ENCODE results near the gene PSMB9. TPM values are rescaled to one million over a fixed set of nuclear protein-coding genes. Genes with fewer than 3 reads are reported as not detected.

Gene PSMB9
- total RNA-seq, 2 experiments from 2014 or later: 210 to 282 TPM

DNA sequence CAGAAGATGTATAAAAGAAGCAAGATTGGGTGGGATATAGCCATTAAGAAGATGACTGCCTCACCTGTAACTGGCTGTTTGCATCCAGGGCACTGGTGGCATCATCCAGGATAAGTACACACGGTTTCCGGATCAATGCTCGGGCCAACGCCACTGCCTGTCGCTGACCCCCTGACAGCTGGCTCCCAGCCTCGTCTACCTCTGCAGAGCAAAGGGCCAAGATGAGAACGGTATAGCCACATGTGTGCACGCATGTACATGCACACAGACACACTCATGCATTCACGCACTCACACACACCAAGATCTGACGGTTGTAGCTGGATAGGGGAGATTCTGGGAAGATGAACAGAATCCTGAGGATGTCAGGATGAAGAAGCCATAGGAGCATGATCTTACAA, 7.0 kb upstream of the PSMB9 start:
- Mint-ChIP-seq H3K27me3 (no peaks in the 10 kb centered on the region), H3K27ac (peak overlapping the region; percentile 84), H3K36me3 (ENCODE audit: low read depth) (peaks cover 95% of the 10 kb centered on the region), H3K4me3 (peak overlapping the region; percentile 95), H3K4me1 (peaks cover 61% of the 10 kb centered on the region), H3K9me3 (ENCODE audit: low read depth) (no peaks in the 10 kb centered on the region)
- POLR2A ChIA-PET: interaction anchor here (1.2 to 3.6 kb wide), 2 partner anchors 9 to 124 kb away, joined by 5 to 69 read pairs; partner anchors contain the start of gene TAP2
- CTCF ChIA-PET: interaction anchor here (0.7 to 10.8 kb wide), 6 partner anchors 8 to 157 kb away, joined by 3 to 240 read pairs (median 4); partner anchors contain the start of genes PSMB9, TAP1 and TAP2
- DNase-seq (no peak), ATAC-seq (no peak)
- intact Hi-C loops (cut with DNase I, micrococcal nuclease): no loop called here

DNA sequence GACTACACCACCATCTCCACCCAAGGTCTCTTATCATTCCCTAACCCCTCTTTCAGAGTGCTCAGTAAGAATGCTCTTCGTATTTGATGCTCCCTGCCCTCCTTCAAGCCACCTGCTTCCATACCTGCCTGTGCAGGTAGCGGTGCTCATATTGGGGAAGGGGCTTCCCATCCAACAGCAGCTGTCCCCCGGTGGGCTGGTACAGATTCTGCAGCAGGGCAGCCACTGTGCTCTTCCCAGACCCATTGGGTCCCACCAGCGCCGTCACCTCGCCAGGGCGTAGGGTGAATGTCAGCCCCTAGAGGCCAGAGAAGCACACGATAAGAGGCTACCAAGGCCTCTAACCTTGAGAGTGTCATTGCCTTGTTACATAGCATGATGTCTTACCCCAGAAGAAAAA, 6.2 kb upstream of the PSMB9 start:
- ChIA-PET CTCF (interaction anchor here (0.7 to 10.8 kb wide), 4 partner anchors 9 to 21 kb away, joined by 3 to 240 read pairs (median 28); partner anchors contain the start of genes PSMB9, TAP1 and TAP2), POLR2A (no interaction called here)
- no peak for ATAC-seq
- Mint-ChIP-seq H3K4me3 (peak overlapping the region; percentile 95), H3K36me3 (ENCODE audit: low read depth) (peaks cover 95% of the 10 kb centered on the region), H3K9me3 (ENCODE audit: low read depth) (no peaks in the 10 kb centered on the region), H3K27ac (peak overlapping the region; percentile 84), H3K27me3 (no peaks in the 10 kb centered on the region), H3K4me1 (peaks cover 56% of the 10 kb centered on the region)
- DNase-seq: no peak
- intact Hi-C loops (cut with DNase I, micrococcal nuclease): no loop called here

DNA sequence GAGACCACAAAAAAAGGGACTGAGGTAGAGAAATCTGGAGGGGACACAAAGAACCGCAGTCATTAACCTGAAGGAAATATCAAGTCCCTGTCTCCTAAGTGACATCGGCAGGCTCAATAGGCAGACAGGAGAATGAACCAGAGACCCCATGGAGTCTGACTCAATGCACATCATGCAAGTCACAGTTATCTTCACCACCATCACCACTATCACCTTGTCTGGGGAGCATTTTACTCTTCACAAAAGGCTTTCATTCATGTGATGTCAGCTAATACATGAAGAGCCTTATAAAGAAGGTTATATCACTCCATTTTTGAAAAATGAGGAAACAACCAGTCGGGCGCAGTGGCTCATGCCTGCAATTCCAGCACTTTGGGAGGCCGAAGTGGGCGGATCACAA, 4.9 kb upstream of the PSMB9 start:
- Mint-ChIP-seq H3K36me3 (ENCODE audit: low read depth) (peaks cover 87% of the 10 kb centered on the region), H3K4me1 (peaks cover 56% of the 10 kb centered on the region), H3K4me3 (peak overlapping the region; percentile 95), H3K27ac (peak overlapping the region; percentile 84), H3K27me3 (no peaks in the 10 kb centered on the region), H3K9me3 (ENCODE audit: low read depth) (no peaks in the 10 kb centered on the region)
- DNase-seq (no peak), ATAC-seq (no peak)
- intact Hi-C loops (cut with DNase I, micrococcal nuclease): no loop called here
- ChIA-PET POLR2A (interaction anchor here (0.6 to 1.1 kb wide), 2 partner anchors 11 to 15 kb away, joined by 3 read pairs; partner anchors contain the start of gene TAP2), CTCF (interaction anchor here (0.8 to 3.7 kb wide), 4 partner anchors 9 to 136 kb away, joined by 3 to 46 read pairs (median 4); partner anchors contain the start of gene TAP2)

DNA sequence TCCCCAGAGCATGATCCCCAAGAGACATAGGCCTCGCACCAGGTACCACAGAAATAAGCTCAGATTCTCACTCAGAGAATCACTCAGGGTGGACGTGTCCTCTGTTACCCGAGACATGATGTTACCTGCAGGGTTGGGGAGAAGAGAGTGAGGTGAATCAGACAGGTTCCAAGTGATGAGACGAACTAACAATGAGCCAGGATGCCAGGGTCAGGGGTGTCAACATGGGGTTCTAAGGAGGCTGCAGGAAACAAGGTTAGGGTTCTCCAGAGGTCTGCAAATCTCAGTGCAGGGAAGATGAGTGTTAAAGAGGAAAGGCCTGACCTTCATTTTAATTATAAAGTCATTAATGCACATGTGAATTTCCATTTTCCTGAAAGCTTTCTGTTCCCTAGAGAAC, 3.0 kb upstream of the PSMB9 start:
- no peak for ATAC-seq

DNA sequence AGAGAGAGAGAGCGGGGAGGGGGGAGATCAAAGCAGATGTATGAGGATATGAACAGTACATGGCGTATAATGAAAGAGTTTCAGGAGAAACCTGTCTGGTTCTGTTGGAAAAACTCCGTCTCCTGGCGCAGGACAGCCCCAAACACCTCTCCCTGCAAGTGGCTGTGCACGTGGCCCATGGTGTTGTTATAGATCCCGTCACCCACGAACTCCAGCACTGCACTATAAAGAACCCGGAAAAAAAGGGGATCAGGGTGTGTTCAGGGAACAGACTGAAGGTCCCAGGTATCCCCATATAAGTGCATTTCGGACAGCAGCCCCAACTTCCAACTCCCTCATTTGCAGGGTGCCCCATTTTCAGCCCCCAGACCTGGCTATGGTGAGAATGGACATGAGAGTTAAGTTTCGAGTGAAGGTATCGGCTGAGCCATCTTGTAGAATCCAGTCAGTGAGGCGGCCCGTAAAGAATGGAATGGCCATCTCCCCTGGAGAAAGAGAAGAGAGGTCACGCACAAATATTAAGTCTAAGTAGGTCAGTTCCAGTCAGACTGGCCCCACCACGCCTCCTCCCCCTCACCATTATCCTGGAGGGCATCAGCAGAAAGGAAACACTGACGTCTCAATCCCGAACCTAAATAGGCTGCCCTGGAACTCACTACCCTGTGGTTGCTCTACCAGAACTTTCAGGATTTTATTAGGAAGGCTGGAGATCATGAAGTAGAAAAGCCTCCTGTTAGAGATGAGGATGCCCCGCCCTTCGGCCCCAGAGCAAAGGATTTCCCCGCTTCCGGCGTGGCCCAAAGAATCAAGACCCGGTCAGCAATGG, 1.8 kb upstream of the PSMB9 start:
- ATAC-seq: no peak
- peak; percentile 60 for DNase-seq
- intact Hi-C loops (cut with DNase I, micrococcal nuclease): loop anchor here (2.0 to 5.0 kb wide), 6 partner anchors 349 to 1113 kb away; partner anchors contain the start of genes CUTA (in 1 of the 2), PHF1 (in 1 of the 2), RPS18 (in 1 of the 2) and RXRB (in 1 of the 2)

More for the DNA sequence above, 3.0 kb upstream of the PSMB9 start:
- DNase-seq: no peak
- ChIA-PET CTCF (interaction anchor here (0.7 to 3.7 kb wide), 5 partner anchors 12 to 133 kb away, joined by 3 to 46 read pairs (median 3); partner anchors contain the start of gene TAP2), POLR2A (interaction anchor here (1.7 kb wide), 1 partner anchor 120 kb away, joined by 4 read pairs; no protein-coding TSS in a partner anchor)
- no peaks in the 10 kb centered on the region for H3K9me3 Mint-ChIP-seq (ENCODE audit: low read depth)
- H3K27me3 Mint-ChIP-seq: no peaks in the 10 kb centered on the region
- H3K27ac Mint-ChIP-seq: peak overlapping the region; percentile 94
- H3K4me3 Mint-ChIP-seq: peak overlapping the region; percentile 100
- peaks cover 88% of the 10 kb centered on the region for H3K36me3 Mint-ChIP-seq (ENCODE audit: low read depth)
- intact Hi-C loops (cut with DNase I, micrococcal nuclease): loop anchor here (5.0 kb wide), 4 partner anchors 421 to 654 kb away; partner anchors contain the start of genes CUTA (in 1 of the 2), PHF1 (in 1 of the 2), RPS18 (in 1 of the 2) and VPS52 (in 1 of the 2)
- H3K4me1 Mint-ChIP-seq: peaks cover 61% of the 10 kb centered on the region

DNA sequence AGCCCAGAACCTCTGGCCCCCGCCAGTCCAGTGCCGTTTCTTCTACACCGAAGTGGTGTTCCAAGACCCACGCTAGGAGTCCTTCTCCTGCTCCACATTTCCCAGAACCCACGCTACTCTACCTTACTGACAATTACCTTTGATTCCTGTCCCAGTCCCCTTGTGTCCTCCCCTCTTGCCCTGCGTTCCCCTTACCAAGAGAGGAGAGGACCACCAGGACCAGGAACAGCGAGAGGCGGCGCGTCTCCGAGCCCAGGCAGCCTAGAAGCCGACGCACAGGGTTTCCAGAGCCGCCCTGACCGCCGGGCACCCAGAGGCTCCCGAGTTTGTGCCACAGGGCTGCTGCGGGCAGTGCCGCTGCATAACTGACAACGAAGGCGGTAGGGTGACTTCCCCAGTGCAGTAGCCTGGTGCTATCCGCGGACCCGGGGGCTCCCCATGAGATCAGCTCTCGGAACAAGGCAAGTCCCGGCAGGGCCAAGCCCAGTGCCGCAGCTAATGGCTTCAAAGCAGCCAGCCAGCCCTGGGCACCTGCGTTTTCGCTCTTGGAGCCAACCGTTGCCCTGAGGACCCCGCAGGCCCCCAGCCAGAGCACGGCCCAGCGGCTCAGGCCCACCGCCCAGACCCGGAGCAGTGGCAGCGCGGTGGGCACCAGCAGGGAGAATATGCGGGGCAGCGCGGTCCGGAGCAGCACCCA, 1.0 kb upstream of the PSMB9 start:
- ChIA-PET CTCF (interaction anchor here (0.9 to 8.0 kb wide), 8 partner anchors 11 to 132 kb away, joined by 3 to 240 read pairs (median 8); partner anchors contain the start of genes HLA-DMA, PSMB8 and TAP2), POLR2A (interaction anchor here (0.5 to 4.2 kb wide), 12 partner anchors 8 to 1306 kb away, joined by 3 to 65 read pairs (median 4); partner anchors contain the start of genes PFDN6, PSMB8, TAP2 and WDR46)
- peak; percentile 82 for DNase-seq
- peak; percentile 39 for ATAC-seq
- Mint-ChIP-seq H3K36me3 (ENCODE audit: low read depth) (peaks cover 89% of the 10 kb centered on the region), H3K4me3 (peak overlapping the region; percentile 100), H3K9me3 (ENCODE audit: low read depth) (no peaks in the 10 kb centered on the region), H3K27me3 (no peaks in the 10 kb centered on the region), H3K27ac (peak overlapping the region; percentile 94), H3K4me1 (peaks cover 62% of the 10 kb centered on the region)
- intact Hi-C loops (cut with DNase I, micrococcal nuclease): loop anchor here (1.0 to 5.0 kb wide), 10 partner anchors 9 to 1114 kb away; partner anchors contain the start of genes ATF6B (in 1 of the 2), CUTA (in 1 of the 2), PHF1 (in 1 of the 2) and PSMB8 (in 1 of the 2)

More for the DNA sequence above, 1.8 kb upstream of the PSMB9 start:
- ChIA-PET CTCF (interaction anchor here (0.9 to 8.0 kb wide), 5 partner anchors 10 to 104 kb away, joined by 3 to 240 read pairs (median 46); partner anchors contain the start of genes PSMB8 and TAP2), POLR2A (interaction anchor here (0.5 to 4.2 kb wide), 7 partner anchors 7 to 127 kb away, joined by 3 to 65 read pairs (median 4); partner anchors contain the start of genes PSMB8 and TAP2)
- H3K4me1 Mint-ChIP-seq: peaks cover 62% of the 10 kb centered on the region
- no peaks in the 10 kb centered on the region for H3K9me3 Mint-ChIP-seq (ENCODE audit: low read depth)
- H3K36me3 Mint-ChIP-seq (ENCODE audit: low read depth): peaks cover 89% of the 10 kb centered on the region
- peak overlapping the region; percentile 94 for H3K27ac Mint-ChIP-seq
- H3K4me3 Mint-ChIP-seq: peak overlapping the region; percentile 100
- H3K27me3 Mint-ChIP-seq: no peaks in the 10 kb centered on the region

DNA sequence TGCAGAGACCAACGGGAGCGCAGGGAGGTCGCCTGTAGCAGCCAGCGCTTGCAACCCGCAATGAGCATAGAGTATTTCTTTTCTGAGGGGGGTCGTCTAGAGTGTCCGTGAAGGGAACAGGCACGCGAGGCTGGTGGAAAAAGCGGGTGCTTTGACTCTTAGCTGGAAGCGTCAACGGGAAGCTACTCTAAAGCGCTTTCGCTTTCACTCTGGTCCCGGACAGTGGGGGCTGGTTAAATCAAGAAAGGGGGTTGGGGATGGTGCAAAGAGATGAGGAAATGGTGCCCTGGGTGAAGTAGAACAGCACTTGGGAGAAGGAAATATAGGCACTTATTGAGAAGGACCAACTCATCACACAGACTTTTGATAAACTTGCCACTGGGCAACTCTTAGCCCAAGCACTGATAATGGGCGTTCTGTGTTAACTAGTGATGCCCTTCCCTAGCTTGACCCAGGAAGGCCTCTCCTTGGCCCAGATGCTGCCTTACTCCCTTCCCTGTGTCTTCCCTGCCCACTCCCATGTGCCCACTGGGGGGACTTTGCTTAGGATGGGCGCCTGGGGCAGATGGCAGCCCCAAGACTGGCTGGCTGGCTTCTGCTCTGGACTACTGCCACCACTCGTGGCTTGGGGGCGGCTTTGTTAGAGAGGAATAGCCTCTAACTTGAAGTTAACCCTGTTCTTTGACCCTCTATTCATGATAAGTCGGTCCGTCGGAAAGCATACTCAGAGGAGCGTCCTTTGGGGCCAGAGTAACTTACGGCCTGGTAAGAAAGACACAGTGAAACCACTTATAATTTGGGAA, 585 bp downstream of the PSMB9 start:
- Mint-ChIP-seq H3K27me3 (no peaks in the 10 kb centered on the region), H3K27ac (peak overlapping the region; percentile 99), H3K4me3 (peak overlapping the region; percentile 100), H3K9me3 (ENCODE audit: low read depth) (no peaks in the 10 kb centered on the region), H3K4me1 (peaks cover 64% of the 10 kb centered on the region), H3K36me3 (ENCODE audit: low read depth) (peaks cover 90% of the 10 kb centered on the region)
- CTCF ChIA-PET: interaction anchor here (0.7 to 8.0 kb wide), 9 partner anchors 10 to 441 kb away, joined by 4 to 240 read pairs (median 7); partner anchors contain the start of genes HLA-DMA, PSMB8 and TAP2
- POLR2A ChIA-PET: interaction anchor here (0.6 to 4.2 kb wide), 7 partner anchors 10 to 117 kb away, joined by 3 to 65 read pairs (median 10); partner anchors contain the start of genes BRD2, PSMB8 and TAP2
- DNase-seq (peak; percentile 72), ATAC-seq (peak; percentile 21)
- intact Hi-C loops (cut with DNase I, micrococcal nuclease): loop anchor here (1.0 to 5.0 kb wide), 11 partner anchors 10 to 1234 kb away; partner anchors contain the start of genes TAP2 (in 2 of the 2), BRD2 (in 1 of the 2), CUTA (in 1 of the 2) and PHF1 (in 1 of the 2)

DNA sequence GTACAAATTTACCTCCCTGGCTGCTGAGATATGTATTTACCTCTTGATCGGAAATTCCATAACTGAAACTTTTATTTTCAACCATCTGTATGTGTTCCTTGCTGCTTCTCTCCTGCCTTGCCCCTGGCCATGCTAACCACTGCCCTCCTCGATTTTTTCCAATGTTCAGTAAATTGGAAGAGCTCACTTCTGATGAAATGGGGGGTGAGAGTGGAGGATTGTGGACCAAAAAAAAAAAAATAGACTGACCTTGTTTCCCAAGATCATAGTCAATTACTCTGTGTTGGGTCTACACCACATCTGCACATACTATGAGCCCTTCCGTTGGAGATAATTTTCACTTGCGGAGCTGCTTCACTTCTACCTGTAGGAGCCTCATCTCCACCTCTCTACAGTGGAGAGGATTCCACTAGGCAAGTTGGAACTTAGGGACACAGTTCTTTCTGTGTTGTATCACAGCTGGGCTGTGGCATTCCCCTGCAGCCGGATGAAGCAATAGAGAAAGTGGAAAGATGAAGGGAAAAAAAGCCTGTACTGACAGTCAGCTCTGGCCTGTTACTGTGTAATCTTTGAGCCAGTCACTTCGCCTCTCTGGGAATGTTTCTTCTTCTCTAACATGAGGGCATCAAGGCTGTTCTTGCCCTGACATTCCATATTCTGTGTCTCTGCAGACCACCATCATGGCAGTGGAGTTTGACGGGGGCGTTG, 1.6 kb downstream of the PSMB9 start:
- Mint-ChIP-seq H3K27ac (peak overlapping the region; percentile 99), H3K4me3 (peak overlapping the region; percentile 100), H3K9me3 (ENCODE audit: low read depth) (no peaks in the 10 kb centered on the region), H3K27me3 (no peaks in the 10 kb centered on the region), H3K4me1 (peaks cover 59% of the 10 kb centered on the region), H3K36me3 (ENCODE audit: low read depth) (peaks cover 85% of the 10 kb centered on the region)
- no peak for ATAC-seq
- POLR2A ChIA-PET: interaction anchor here (0.5 to 4.2 kb wide), 5 partner anchors 11 to 434 kb away, joined by 3 to 65 read pairs (median 57); partner anchors contain the start of genes PFDN6, PSMB8, TAP2 and WDR46
- CTCF ChIA-PET: interaction anchor here (0.5 to 8.0 kb wide), 14 partner anchors 9 to 370 kb away, joined by 3 to 240 read pairs (median 4); partner anchors contain the start of genes PSMB8 and TAP2
- DNase-seq: no peak
- intact Hi-C loops (cut with DNase I, micrococcal nuclease): loop anchor here (2.0 kb wide), 2 partner anchors 115 to 1235 kb away; partner anchors contain the start of gene PRRC2A (in 1 of the 2)
